ENCODE data around the gene ALKBH7. TPM values are rescaled to one million over a fixed set of nuclear protein-coding genes. Genes with fewer than 3 reads are reported as not detected.
A peak's percentile ranks its signal among the peaks of the same experiment; 100 is the strongest.

Gene ALKBH7
- total RNA-seq, 1 donor from 2014 or later: 77.1 TPM

GRCh38 chr19:6417713-6418561, 45.3 kb downstream of the ALKBH7 start:
- DNase-seq (ENCODE audit: extremely low spot score in 2 of 2): no peak
- no peak for TF ChIP-seq CTCF (IDR thresholded peaks at IDR 0.05)
- TF ChIP-seq POLR2A (IDR thresholded peaks at IDR 0.05): no peak
- TF ChIP-seq POLR2AphosphoS5 (IDR thresholded peaks at IDR 0.05; ENCODE audit: insufficient read depth in 1 of 2, low read depth in 1 of 2): no peak
- Histone ChIP-seq H3K4me1 (peaks cover 23% of the 10 kb centered on the region), H3K9me3 (no peaks in the 10 kb centered on the region), H3K4me3 (no peak overlapping the region), H3K27ac (no peak overlapping the region), H3K27me3 (no peaks in the 10 kb centered on the region), H3K36me3 (peaks cover 0 to 76% of the 10 kb centered on the region in 2 donors)
- intact Hi-C loops (cut with DNase I): no loop called here

- Histone ChIP-seq H3K36me3 (peaks cover 0 to 76% of the 10 kb centered on the region in 2 donors), H3K27ac (no peak overlapping the region), H3K9me3 (no peaks in the 10 kb centered on the region), H3K4me3 (no peak overlapping the region), H3K4me1 (peaks cover 28% of the 10 kb centered on the region), H3K27me3 (no peaks in the 10 kb centered on the region)
- TF ChIP-seq CTCF (IDR thresholded peaks at IDR 0.05) (no peak), POLR2A (IDR thresholded peaks at IDR 0.05) (no peak), POLR2AphosphoS5 (IDR thresholded peaks at IDR 0.05; ENCODE audit: insufficient read depth in 1 of 2, low read depth in 1 of 2) (no peak)
- intact Hi-C loops (cut with DNase I): no loop called here
- no peak for DNase-seq (ENCODE audit: extremely low spot score in 2 of 2)
These were observed 46.0 kb downstream of the ALKBH7 start for GRCh38 chr19:6418562-6418932.

GRCh38 chr19:6421075-6422014, 48.8 kb downstream of the ALKBH7 start:
- no peak for DNase-seq (ENCODE audit: extremely low spot score in 2 of 2)
- Histone ChIP-seq H3K36me3 (peaks cover 0 to 52% of the 10 kb centered on the region in 2 donors), H3K4me3 (no peak overlapping the region), H3K27me3 (no peaks in the 10 kb centered on the region), H3K9me3 (no peaks in the 10 kb centered on the region), H3K4me1 (peaks cover 38% of the 10 kb centered on the region), H3K27ac (no peak overlapping the region)
- intact Hi-C loops (cut with DNase I): loop anchor here (5.0 kb wide), 1 partner anchor 316 kb away; the partner anchor contains the start of genes GPR108 and TRIP10
- TF ChIP-seq POLR2A (IDR thresholded peaks at IDR 0.05) (no peak), POLR2AphosphoS5 (IDR thresholded peaks at IDR 0.05; ENCODE audit: insufficient read depth in 1 of 2, low read depth in 1 of 2) (no peak), CTCF (IDR thresholded peaks at IDR 0.05) (no peak)

GRCh38 chr19:6423499-6424194, 51.1 kb downstream of the ALKBH7 start:
- Histone ChIP-seq H3K4me1 (peaks cover 38% of the 10 kb centered on the region), H3K4me3 (peak overlapping the region; percentile 76 to 80), H3K27me3 (no peaks in the 10 kb centered on the region), H3K9me3 (no peaks in the 10 kb centered on the region), H3K27ac (peak overlapping the region; percentile 75), H3K36me3 (peaks cover 0 to 28% of the 10 kb centered on the region in 2 donors)
- intact Hi-C loops (cut with DNase I): loop anchor here (5.0 kb wide), 1 partner anchor 314 kb away; the partner anchor contains the start of genes GPR108 and TRIP10
- no peak for DNase-seq (ENCODE audit: extremely low spot score in 2 of 2)
- TF ChIP-seq POLR2A (IDR thresholded peaks at IDR 0.05) (no peak), CTCF (IDR thresholded peaks at IDR 0.05) (no peak), POLR2AphosphoS5 (IDR thresholded peaks at IDR 0.05; ENCODE audit: insufficient read depth in 1 of 2, low read depth in 1 of 2) (no peak)

Data from vagina (tissue), 2 donors.